Skeletal muscle tissue (tissue), 4 donors: Measurements from ENCODE around the gene ROR1. TPM values are rescaled to one million over a fixed set of nuclear protein-coding genes. Genes with fewer than 3 reads are reported as not detected.

Experiments used
- H3K27ac ChIP-seq: one replicate; pipeline ENCODE4 v1.7.0; 2013; ENCODE audit warnings: mild to moderate bottlenecking, low read depth, low read length, inconsistent platforms
- H3K27me3 ChIP-seq, 3 donors: one replicate each; pipeline ENCODE4 v1.7.0; 2013; ENCODE audit warnings: low read length in 3 of 3; ENCODE audit not compliant: control insufficient read depth in 3 of 3, insufficient read depth in 3 of 3
- H3K36me3 ChIP-seq, 3 donors: one replicate each; pipeline ENCODE4 v1.7.0; 2013; ENCODE audit warnings: low read length in 3 of 3; ENCODE audit not compliant: control insufficient read depth in 3 of 3, insufficient read depth in 3 of 3
- H3K4me1 ChIP-seq, 3 donors: one replicate each; pipeline ENCODE4 v1.7.0; 2013; ENCODE audit warnings: low read length in 3 of 3, mild to moderate bottlenecking in 3 of 3; ENCODE audit not compliant: control insufficient read depth in 3 of 3, insufficient read depth in 3 of 3
- H3K4me3 ChIP-seq, 3 donors: one replicate each; pipeline ENCODE4 v1.7.0; 2013; ENCODE audit warnings: low read length in 3 of 3
- H3K9ac ChIP-seq, 3 donors: one replicate each; pipeline ENCODE4 v1.7.0; 2013; ENCODE audit warnings: low read length in 3 of 3, mild to moderate bottlenecking in 3 of 3, moderate library complexity in 2 of 3, low read depth in 1 of 3
- H3K9me3 ChIP-seq, 3 donors: one replicate each; pipeline ENCODE4 v1.7.0; 2013; ENCODE audit warnings: low read length in 3 of 3; ENCODE audit not compliant: control insufficient read depth in 3 of 3
- total RNA-seq: library from RNA; depleted of rRNA; stranded (reverse); fragments of >200 nt; gene quantifications from one replicate; pipeline ENCODE4 v1.2.3, GENCODE V29; 2014
- donor health status: Osteomylitis.

ROR1 gene
- total RNA-seq, 1 donor from 2014 or later, result 7.8 TPM

GRCh38 chr1:63845346-63845745 is 71.5 kb downstream of the ROR1 start:
- Histone ChIP-seq H3K36me3 (no peaks in the 10 kb centered on the region), H3K9me3 (no peaks in the 10 kb centered on the region), H3K9ac (no peak overlapping the region), H3K4me1 (no peaks in the 10 kb centered on the region), H3K27ac (no peak overlapping the region), H3K4me3 (no peak overlapping the region), H3K27me3 (no peaks in the 10 kb centered on the region)

GRCh38 chr1:63847308-63847910 is 73.6 kb downstream of the ROR1 start:
- H3K27ac ChIP-seq, result no peak overlapping the region
- no peaks in the 10 kb centered on the region for H3K36me3 ChIP-seq
- H3K27me3 ChIP-seq, result no peaks in the 10 kb centered on the region
- H3K4me1 ChIP-seq, result no peaks in the 10 kb centered on the region
- no peaks in the 10 kb centered on the region for H3K9me3 ChIP-seq
- H3K9ac ChIP-seq, result no peak overlapping the region
- H3K4me3 ChIP-seq, result no peak overlapping the region

GRCh38 chr1:63848733-63849132 is 74.9 kb downstream of the ROR1 start:
- no peak overlapping the region for H3K9ac ChIP-seq
- no peaks in the 10 kb centered on the region for H3K36me3 ChIP-seq
- no peak overlapping the region for H3K4me3 ChIP-seq
- no peak overlapping the region for H3K27ac ChIP-seq
- H3K27me3 ChIP-seq, result no peaks in the 10 kb centered on the region
- H3K9me3 ChIP-seq, result no peaks in the 10 kb centered on the region
- no peaks in the 10 kb centered on the region for H3K4me1 ChIP-seq

GRCh38 chr1:63849149-63849548 is 75.3 kb downstream of the ROR1 start:
- Histone ChIP-seq H3K4me1 (no peaks in the 10 kb centered on the region), H3K36me3 (no peaks in the 10 kb centered on the region), H3K9ac (no peak overlapping the region), H3K27ac (no peak overlapping the region), H3K4me3 (no peak overlapping the region), H3K27me3 (no peaks in the 10 kb centered on the region), H3K9me3 (no peaks in the 10 kb centered on the region)

GRCh38 chr1:63854091-63854490 is 80.3 kb downstream of the ROR1 start:
- H3K9me3 ChIP-seq, result no peaks in the 10 kb centered on the region
- H3K4me3 ChIP-seq, result no peak overlapping the region
- no peak overlapping the region for H3K27ac ChIP-seq
- H3K27me3 ChIP-seq, result no peaks in the 10 kb centered on the region
- H3K9ac ChIP-seq, result no peak overlapping the region
- H3K4me1 ChIP-seq, result no peaks in the 10 kb centered on the region
- H3K36me3 ChIP-seq, result no peaks in the 10 kb centered on the region

GRCh38 chr1:63855942-63856341 is 82.1 kb downstream of the ROR1 start:
- H3K27me3 ChIP-seq, result no peaks in the 10 kb centered on the region
- no peak overlapping the region for H3K4me3 ChIP-seq
- no peaks in the 10 kb centered on the region for H3K4me1 ChIP-seq
- no peak overlapping the region for H3K27ac ChIP-seq
- H3K9ac ChIP-seq, result no peak overlapping the region
- H3K36me3 ChIP-seq, result no peaks in the 10 kb centered on the region
- no peaks in the 10 kb centered on the region for H3K9me3 ChIP-seq

- Histone ChIP-seq H3K27me3 (no peaks in the 10 kb centered on the region), H3K4me3 (no peak overlapping the region), H3K4me1 (peaks cover 0 to 3% (median 0%) of the 10 kb centered on the region in 3 donors), H3K9ac (no peak overlapping the region), H3K9me3 (no peaks in the 10 kb centered on the region), H3K36me3 (no peaks in the 10 kb centered on the region), H3K27ac (no peak overlapping the region)
These were observed 83.1 kb downstream of the ROR1 start for GRCh38 chr1:63856924-63857323.

- no peak overlapping the region for H3K4me3 ChIP-seq
- H3K4me1 ChIP-seq, result peaks cover 0 to 3% (median 0%) of the 10 kb centered on the region in 3 donors
- H3K27ac ChIP-seq, result no peak overlapping the region
These were observed 83.7 kb downstream of the ROR1 start for GRCh38 chr1:63857478-63857877.

GRCh38 chr1:63858153-63858552 is 84.3 kb downstream of the ROR1 start:
- Histone ChIP-seq H3K27ac (no peak overlapping the region), H3K4me3 (no peak overlapping the region), H3K4me1 (peaks cover 0 to 3% (median 0%) of the 10 kb centered on the region in 3 donors), H3K27me3 (no peaks in the 10 kb centered on the region), H3K36me3 (no peaks in the 10 kb centered on the region), H3K9ac (no peak overlapping the region), H3K9me3 (no peaks in the 10 kb centered on the region)

More at GRCh38 chr1:63857478-63857877, 83.7 kb downstream of the ROR1 start:
- H3K9me3 ChIP-seq, result no peaks in the 10 kb centered on the region
- no peaks in the 10 kb centered on the region for H3K27me3 ChIP-seq
- H3K36me3 ChIP-seq, result no peaks in the 10 kb centered on the region
- H3K9ac ChIP-seq, result no peak overlapping the region

GRCh38 chr1:63859480-63860275 is 85.9 kb downstream of the ROR1 start:
- no peak overlapping the region for H3K9ac ChIP-seq
- H3K4me3 ChIP-seq, result no peak overlapping the region
- H3K36me3 ChIP-seq, result no peaks in the 10 kb centered on the region
- H3K27me3 ChIP-seq, result no peaks in the 10 kb centered on the region
- H3K4me1 ChIP-seq, result peaks cover 0 to 6% (median 4%) of the 10 kb centered on the region in 3 donors
- H3K27ac ChIP-seq, result no peak overlapping the region
- no peaks in the 10 kb centered on the region for H3K9me3 ChIP-seq
